GM15510 (cell line): Measurements from ENCODE around the gene SGPL1.

Source experiments
- POLR2A ChIP-seq: IDR thresholded peaks from 3 replicates; pipeline ENCODE4 v1.6.1; 2011; ENCODE audit warnings: borderline replicate concordance; ENCODE audit not compliant: insufficient read length; ENCODE audit errors: extremely low read depth

The SGPL1 gene

GRCh38 chr10:70843776-70844489 lies 28.2 kb downstream of the SGPL1 start:
- TF ChIP-seq POLR2A = no peak

- TF ChIP-seq POLR2A = no peak
Measured at GRCh38 chr10:70845256-70845655, 29.5 kb downstream of the SGPL1 start.

GRCh38 chr10:70845816-70846215 lies 30.1 kb downstream of the SGPL1 start:
- no peak for TF ChIP-seq POLR2A

GRCh38 chr10:70846795-70847194 lies 31.0 kb downstream of the SGPL1 start:
- no peak for TF ChIP-seq POLR2A

- no peak for TF ChIP-seq POLR2A
Measured at GRCh38 chr10:70847659-70848360, 32.1 kb downstream of the SGPL1 start.

- TF ChIP-seq POLR2A = no peak
Measured at GRCh38 chr10:70849582-70850016, 33.9 kb downstream of the SGPL1 start.

GRCh38 chr10:70850097-70850496 lies 34.3 kb downstream of the SGPL1 start:
- no peak for TF ChIP-seq POLR2A

GRCh38 chr10:70851597-70852475 lies 36.1 kb downstream of the SGPL1 start:
- no peak for TF ChIP-seq POLR2A

- no peak for TF ChIP-seq POLR2A
Measured at GRCh38 chr10:70853038-70853437, 37.3 kb downstream of the SGPL1 start.

GRCh38 chr10:70853457-70853856 lies 37.7 kb downstream of the SGPL1 start:
- no peak for TF ChIP-seq POLR2A

GRCh38 chr10:70856454-70856853 lies 40.7 kb downstream of the SGPL1 start:
- no peak for TF ChIP-seq POLR2A

- no peak for TF ChIP-seq POLR2A
Measured at GRCh38 chr10:70858759-70859158, 43.0 kb downstream of the SGPL1 start.

- no peak for TF ChIP-seq POLR2A
Measured at GRCh38 chr10:70863470-70864160, 47.9 kb downstream of the SGPL1 start.

GRCh38 chr10:70864935-70865334 lies 49.2 kb downstream of the SGPL1 start:
- no peak for TF ChIP-seq POLR2A
